HuH-7.5 (cell line): Measurements from ENCODE around the gene UBE2H.
"Not testable (repeated sequence)": the region's sequence is repeated elsewhere in the genome, so short reads cannot be mapped to it uniquely, and the experiment has no call there.

Source experiments
- DNase-seq: peaks from one replicate; pipeline ENCODE4 v3.0.0; 2011; ENCODE audit warnings: low spot score

The UBE2H gene

DNA sequence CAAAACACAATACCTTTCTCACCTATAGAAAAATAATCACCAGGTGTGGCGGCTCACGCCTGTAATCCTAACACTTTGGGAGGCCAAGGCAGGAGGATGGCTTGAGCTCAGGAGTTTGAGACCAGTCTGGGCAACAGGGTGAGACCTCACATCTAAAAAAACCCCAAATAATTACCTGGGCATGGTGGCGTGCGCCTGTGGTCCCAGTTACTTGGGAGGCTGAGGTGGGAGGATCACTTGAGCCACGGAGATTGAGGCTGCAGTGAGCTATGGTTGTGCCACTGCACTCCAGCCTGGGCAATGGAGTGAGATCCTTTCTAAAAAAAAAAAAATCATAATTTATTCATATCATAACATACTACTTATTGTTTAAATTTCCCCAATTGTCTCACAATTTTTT, 129.6 kb downstream of the UBE2H start:
- DNase-seq: not testable (repeated sequence)

DNA sequence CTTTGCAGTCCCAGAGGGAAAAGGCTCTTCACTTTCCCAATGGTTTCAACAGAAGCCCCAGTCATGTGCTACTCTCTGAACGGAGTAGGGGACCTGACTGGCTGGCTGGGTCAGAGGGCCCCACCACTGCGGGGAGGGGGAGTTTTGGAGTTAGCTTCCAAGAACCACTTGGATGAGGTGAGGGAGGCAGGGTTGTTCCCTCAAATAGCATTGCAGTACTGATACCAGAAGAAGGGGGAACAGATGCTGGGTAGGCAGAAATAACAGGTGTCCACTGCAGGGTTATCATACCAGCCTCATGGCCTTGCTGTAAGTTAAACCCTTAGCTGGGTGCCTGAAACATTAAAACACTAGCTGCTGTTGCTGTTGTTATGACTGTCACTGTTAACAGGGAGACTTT, 131.3 kb downstream of the UBE2H start:
- no peak for DNase-seq

DNA sequence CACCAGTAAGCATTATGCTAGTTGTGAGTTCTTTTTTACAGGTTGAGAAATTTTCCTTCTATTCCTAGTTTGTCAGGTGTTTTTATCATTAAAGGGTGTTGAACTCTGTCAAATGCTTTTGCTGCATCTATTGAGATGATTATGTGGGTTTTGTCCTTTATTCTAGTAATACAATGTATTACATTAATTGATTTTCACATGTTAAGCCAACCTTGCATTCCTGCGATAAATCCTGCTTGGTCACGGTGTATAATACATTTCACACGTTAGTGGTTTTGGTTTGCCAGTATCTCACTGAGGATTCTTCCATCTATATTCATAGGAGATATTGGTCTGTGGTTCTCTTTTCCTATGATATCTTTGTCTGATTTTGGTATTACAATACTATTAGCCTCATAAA, 136.0 kb downstream of the UBE2H start:
- DNase-seq: no peak

DNA sequence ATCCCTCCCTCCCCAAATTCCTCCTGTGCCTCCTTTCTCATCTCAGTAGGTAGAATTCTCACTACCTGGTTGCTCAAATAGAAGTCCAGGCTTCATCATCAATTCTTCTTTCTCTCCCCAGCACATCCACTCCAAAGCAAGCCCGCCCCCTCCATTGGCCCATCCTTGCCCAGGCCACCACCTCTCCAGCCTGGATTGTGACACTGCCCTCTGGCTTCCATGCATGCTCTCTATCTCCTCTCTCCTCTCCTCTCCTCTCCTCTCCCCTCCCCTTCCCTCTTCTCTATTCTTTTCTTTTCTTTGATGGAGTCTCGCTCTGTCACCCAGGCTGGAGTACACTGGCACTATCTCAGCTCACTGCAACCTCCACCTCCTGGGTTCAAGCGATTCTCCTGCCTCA, 144.9 kb downstream of the UBE2H start:
- DNase-seq: no peak

DNA sequence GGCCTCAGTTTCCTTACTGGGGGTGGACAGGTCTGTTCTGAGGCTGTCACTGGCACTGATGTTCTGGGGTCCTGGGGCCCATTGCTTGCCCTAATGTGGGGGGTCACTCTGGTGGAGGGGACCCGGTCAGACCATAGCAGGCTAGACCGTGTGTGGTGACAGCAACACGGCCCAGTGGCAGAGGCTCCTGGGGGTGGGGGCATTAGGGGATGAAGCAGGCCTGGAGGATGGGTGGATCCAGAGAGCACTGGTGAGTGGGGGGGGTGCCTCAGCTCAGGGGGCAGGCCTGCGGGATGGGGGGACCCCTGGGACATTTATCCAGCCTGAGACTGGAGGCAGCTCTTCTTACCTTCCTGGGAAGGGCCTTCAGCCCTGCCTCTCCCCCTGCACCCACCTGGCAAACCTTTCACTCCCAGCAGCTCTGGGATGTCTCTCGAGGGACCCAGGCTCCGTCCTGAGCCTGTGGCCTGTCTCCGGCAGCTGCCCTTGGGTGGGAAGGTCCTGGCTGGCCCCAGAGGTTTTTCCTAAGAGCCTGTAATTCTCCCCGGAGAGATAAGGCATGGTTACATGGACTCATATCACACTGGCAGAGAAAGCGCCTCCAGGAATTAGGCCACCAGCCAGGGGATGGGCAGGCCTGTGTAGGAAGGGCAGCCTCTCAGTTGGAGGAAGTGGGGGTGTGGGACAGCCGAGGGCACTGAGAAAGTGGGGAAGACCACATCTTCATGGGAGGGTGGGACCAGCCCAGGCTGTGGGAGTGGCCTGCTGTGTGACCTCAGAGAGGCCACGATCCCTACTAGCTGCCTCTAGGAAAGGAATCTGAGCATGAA, 147.7 kb downstream of the UBE2H start:
- DNase-seq: no peak

DNA sequence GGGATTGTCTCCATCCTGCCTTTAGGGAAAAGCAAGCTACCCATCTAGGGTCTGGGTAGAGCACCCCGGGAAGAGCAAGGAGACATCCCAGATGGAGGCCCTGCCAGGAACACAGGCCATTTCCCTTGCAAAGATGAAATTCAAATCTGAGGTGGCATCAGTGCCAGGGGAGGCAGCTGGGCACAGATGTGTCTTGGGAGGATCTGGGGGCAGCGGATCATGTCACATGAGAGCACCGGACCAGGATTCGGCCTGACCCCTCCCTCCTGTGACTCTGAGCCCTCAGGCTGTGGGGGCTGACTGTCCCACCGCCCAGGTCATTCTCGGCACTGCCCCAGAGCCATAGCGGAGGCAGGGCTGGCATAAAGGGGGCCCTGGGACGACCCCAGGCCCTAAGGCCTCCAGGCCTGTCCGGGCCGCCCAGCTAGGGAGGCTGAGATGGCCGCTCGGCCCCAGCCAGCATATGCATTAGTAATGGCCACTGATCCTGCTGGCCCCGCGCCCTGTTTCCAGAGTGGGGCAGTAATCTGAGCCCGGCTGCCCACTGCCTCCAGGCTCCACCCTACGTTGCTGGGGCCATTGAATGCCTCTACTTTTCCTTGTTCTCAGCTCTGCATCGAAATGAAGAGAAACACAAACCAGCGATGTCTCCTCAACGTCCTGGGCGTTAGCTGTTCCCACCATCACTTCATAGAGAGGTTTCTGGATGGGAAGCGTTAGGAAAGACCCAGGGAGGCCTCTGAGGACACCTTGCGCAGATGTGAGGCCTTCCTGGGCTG, 148.5 kb downstream of the UBE2H start:
- DNase-seq: no peak

GRCh38 chr7:129803546-129804081, 149.1 kb downstream of the UBE2H start:
- no peak for DNase-seq

DNA sequence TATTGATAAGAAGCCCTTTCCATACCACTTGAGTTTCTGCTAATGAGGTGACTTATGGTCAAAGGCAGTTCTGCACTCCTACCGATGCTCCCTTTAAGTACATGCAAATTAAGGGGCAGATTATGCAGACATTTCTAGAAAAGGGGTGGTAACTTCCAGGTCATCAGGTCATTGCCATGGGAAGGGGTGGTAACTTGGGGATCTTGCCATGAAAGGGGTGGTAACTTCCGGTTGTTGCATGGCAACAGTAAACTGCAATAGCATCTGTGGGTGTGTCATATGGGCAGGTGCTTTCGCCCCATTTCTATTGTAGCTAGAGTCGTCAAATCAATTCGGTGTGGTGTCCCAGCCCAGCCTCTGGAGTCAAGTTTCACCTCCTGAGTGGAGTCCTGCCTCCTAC, 150.9 kb downstream of the UBE2H start:
- no peak for DNase-seq

GRCh38 chr7:129800901-129801300, 151.9 kb downstream of the UBE2H start:
- no peak for DNase-seq

DNA sequence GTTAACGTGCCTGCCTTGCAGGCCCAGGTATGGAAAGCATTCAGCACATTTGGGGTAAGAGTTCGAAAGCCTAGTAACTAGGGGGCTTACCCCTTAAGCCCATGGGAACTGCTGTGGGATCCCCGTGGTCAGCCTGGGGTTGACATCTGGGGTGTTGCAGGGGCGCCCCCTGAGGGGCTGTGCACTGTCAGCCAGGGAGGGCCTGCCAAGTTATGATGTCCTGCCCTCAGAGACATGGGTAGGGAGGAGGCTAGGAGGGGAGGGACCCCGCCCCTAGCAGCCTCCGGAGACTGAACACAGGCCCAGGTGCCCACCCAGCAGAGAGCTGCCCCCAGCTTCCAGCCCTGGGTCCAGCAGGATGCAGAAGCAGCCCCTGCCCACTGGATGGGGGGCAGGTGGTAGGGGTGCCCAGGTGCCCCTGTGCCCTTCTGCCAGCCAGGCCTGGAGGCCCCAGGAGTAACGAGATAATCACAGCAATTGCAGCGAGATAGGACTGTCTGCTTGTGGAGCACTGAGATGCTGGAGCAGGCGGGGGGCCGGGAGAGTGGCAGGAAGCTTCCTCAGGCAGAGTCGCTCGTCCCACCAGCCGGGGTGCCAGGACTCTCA, 153.3 kb downstream of the UBE2H start:
- no peak for DNase-seq

DNA sequence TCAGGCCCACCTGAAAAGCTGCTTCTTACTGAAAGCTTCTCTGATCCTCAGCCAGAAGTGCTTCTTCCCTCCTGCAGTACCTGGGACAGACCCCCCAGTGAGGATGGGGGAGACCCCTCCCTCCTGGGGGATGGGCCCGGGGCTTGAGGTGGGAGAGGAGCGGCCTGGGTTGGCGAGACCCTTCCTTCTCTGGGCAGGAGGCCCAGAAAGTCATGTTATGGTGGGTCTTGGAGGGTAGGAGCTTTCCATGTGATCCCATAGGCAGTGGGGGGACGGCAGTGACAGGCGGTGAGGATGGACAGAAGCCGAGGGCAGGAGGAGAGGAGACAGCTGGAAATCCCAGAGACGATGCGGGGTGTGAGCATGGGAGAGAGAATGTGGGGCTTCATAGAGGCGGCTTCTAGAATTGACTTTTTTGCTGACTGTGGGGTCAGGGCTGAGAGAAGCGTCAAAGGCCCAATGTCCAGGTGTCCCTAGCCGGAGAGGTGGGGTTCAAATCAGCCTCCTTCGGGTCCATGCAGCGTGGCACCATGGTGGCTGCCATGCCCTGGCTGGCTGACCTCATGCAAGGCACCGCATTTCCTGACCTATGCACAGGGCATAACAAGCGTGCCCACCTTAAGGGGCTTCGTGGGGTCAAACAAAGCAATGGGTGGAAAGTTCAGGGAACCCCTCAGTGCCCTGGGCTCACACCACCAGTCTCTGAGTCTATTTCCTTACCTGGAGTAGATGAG, 154.0 kb downstream of the UBE2H start:
- DNase-seq: no peak

- DNase-seq: no peak
These were observed 155.5 kb downstream of the UBE2H start for GRCh38 chr7:129797214-129797789.

DNA sequence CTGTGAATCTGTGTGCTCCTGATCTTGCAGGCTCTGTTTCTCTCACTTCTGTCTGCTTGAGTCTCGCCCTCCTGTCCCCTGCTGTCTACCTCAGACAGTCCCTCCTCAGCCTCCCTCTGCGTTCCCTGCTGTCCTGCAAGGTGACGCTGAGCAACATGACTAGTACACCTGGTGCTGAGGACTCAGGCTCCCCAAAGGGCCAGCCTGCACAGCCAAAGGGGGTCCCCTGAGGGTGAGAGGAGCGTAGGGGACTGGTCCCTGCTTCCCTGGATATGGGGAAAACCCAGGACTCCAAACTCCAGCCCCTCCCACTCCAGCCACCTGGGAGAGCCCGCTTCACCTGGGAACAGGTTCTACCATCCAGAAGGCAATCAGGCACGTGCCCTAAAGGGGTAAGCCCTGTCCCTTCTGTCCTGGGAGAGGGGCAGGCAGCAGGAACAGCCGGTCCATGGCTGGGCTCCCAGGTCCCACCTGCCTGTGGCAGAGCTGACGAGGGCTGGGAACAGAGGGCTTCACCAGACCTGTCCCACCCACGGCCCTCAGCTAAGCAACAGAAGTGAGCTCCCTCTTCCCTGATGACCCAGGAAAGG, 156.5 kb downstream of the UBE2H start:
- no peak for DNase-seq

DNA sequence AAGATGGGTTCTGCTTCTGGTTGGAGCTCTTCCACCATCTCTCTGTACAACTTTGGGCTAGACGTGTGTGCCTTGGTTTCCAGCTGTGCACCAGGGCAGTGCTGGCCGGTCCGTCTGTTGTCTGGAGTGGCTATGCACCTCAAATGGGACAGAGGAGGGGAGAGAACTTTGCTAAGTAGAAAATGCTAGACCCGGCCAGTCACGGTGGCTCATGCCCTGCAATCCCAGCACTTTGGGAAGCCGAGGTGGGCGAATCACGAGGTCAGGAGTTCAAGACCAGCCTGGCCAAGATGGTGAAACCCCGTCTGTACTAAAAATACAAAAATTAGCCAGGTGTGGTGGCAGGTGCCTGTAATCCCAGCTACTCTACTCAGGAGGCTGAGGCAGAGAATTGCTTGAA, 158.3 kb downstream of the UBE2H start:
- not testable (repeated sequence) for DNase-seq

GRCh38 chr7:129793506-129794310, 159.1 kb downstream of the UBE2H start:
- no peak for DNase-seq

DNA sequence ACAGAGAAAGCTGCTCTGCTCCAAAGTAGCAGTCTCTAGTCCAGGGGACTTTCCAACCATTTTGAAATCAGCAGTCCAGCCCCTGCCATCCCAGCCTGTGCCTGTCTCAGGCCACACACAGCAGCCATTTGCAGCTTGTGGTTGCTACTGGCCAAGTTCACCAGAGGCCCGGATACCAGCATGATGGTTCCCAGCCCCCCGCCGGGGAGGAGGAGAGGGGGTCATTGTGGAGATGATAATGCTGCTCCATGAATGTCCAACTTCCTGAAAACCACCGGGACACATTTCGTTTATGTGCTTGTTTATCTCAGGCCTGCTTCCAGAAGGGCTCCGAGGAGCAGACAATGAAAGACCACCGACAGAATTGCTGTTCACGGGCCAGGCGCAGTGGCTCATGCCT, 160.0 kb downstream of the UBE2H start:
- DNase-seq: no peak

- no peak for DNase-seq
These were observed 162.6 kb downstream of the UBE2H start for GRCh38 chr7:129790136-129790535.

DNA sequence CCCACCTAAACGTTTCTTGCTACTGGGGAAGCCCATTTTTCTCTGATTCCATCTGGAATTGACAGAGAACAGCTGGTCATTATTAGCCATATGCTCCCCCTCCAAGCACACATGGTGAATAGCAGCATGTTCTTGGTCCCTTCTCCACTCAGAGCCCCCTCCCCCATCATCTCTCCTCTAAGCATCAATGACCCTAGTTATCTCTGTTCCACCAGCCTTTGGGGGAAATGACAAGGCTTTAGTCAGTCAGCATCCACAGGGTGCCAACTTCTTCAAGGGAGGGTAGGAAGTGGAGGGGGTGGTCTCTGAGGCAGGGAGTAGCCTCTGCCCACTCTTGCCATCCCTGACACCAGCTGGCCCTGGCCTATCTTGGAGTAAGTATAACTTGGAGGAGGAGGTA, 163.1 kb downstream of the UBE2H start:
- DNase-seq: no peak

GRCh38 chr7:129789000-129789399, 163.8 kb downstream of the UBE2H start:
- DNase-seq: no peak

DNA sequence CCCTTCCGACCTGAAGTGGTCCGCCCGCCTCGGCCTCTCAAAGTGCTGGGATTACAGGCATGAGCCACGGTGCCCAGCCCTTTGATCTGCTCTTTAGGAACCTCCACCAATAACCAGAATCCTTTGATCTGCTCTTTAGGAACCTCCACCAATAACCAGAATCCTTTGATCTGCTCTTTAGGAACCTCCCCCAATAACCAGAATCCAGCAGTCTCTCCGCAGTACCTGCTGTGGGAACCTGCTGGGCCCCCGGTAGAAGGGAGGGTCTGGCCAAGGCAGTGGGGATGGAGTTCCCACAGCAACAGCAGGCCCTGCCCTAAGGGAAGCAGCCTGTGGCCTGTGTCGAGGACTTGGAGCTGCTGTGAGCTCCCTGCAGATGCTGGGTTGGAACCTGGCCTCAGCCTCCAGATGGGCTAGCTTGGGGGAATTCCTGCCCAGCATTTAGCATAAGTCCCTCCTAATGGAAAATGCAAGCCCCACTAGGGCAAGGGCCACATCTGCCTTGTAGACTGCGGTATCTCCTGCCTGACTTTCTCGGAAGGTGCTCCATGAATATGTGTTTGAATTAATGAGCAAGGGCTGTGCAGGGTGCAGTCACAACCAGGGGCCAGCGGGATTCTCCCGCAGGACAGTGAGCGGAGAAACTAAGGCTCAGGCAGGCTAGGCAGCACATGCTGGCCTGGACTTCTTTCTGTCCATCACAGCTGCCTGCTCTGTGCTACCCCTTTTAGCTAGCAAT, 165.8 kb downstream of the UBE2H start:
- DNase-seq: no peak
